ENCODE results near the gene FTO.

Gene FTO

GRCh38 chr16:54148974-54149373 lies 445.0 kb downstream of the FTO start:
- no peak for TF ChIP-seq GATA2 (IDR thresholded peaks at IDR 0.05; ENCODE audit: low read depth, low read length)
- TF ChIP-seq GATA3 (IDR thresholded peaks at IDR 0.05; ENCODE audit: low read depth, low read length): no peak

GRCh38 chr16:54150861-54151260 lies 446.9 kb downstream of the FTO start:
- TF ChIP-seq GATA2 (IDR thresholded peaks at IDR 0.05; ENCODE audit: low read depth, low read length): no peak

GRCh38 chr16:54152362-54153239 lies 448.6 kb downstream of the FTO start:
- TF ChIP-seq GATA2 (IDR thresholded peaks at IDR 0.05; ENCODE audit: low read depth, low read length) (no peak), GATA3 (IDR thresholded peaks at IDR 0.05; ENCODE audit: low read depth, low read length) (no peak)

GRCh38 chr16:54153240-54153934 lies 449.4 kb downstream of the FTO start:
- TF ChIP-seq GATA3 (IDR thresholded peaks at IDR 0.05; ENCODE audit: low read depth, low read length) (no peak), GATA2 (IDR thresholded peaks at IDR 0.05; ENCODE audit: low read depth, low read length) (no peak)

- TF ChIP-seq GATA2 (IDR thresholded peaks at IDR 0.05; ENCODE audit: low read depth, low read length): no peak
Observed at GRCh38 chr16:54156349-54156748, 452.4 kb downstream of the FTO start.

GRCh38 chr16:54158986-54159385 lies 455.0 kb downstream of the FTO start:
- TF ChIP-seq GATA3 (IDR thresholded peaks at IDR 0.05; ENCODE audit: low read depth, low read length) (no peak), GATA2 (IDR thresholded peaks at IDR 0.05; ENCODE audit: low read depth, low read length) (no peak)

- no peak for TF ChIP-seq GATA3 (IDR thresholded peaks at IDR 0.05; ENCODE audit: low read depth, low read length)
- TF ChIP-seq GATA2 (IDR thresholded peaks at IDR 0.05; ENCODE audit: low read depth, low read length): no peak
Observed at GRCh38 chr16:54159490-54160080, 455.6 kb downstream of the FTO start.

GRCh38 chr16:54160252-54160860 lies 456.4 kb downstream of the FTO start:
- no peak for TF ChIP-seq GATA2 (IDR thresholded peaks at IDR 0.05; ENCODE audit: low read depth, low read length)
- no peak for TF ChIP-seq GATA3 (IDR thresholded peaks at IDR 0.05; ENCODE audit: low read depth, low read length)

GRCh38 chr16:54160939-54161897 lies 457.3 kb downstream of the FTO start:
- TF ChIP-seq GATA3 (IDR thresholded peaks at IDR 0.05; ENCODE audit: low read depth, low read length) (no peak), GATA2 (IDR thresholded peaks at IDR 0.05; ENCODE audit: low read depth, low read length) (no peak)

- TF ChIP-seq GATA2 (IDR thresholded peaks at IDR 0.05; ENCODE audit: low read depth, low read length) (no peak), GATA3 (IDR thresholded peaks at IDR 0.05; ENCODE audit: low read depth, low read length) (no peak)
Observed at GRCh38 chr16:54163197-54163843, 459.4 kb downstream of the FTO start.

GRCh38 chr16:54164789-54165173 lies 460.8 kb downstream of the FTO start:
- TF ChIP-seq GATA2 (IDR thresholded peaks at IDR 0.05; ENCODE audit: low read depth, low read length): no peak
- TF ChIP-seq GATA3 (IDR thresholded peaks at IDR 0.05; ENCODE audit: low read depth, low read length): no peak

- TF ChIP-seq GATA3 (IDR thresholded peaks at IDR 0.05; ENCODE audit: low read depth, low read length) (no peak), GATA2 (IDR thresholded peaks at IDR 0.05; ENCODE audit: low read depth, low read length) (no peak)
Observed at GRCh38 chr16:54165174-54165911, 461.4 kb downstream of the FTO start.
